ENCODE results near the gene LAMTOR1.

- TF ChIP-seq POLR2A (IDR thresholded peaks at IDR 0.05) (no peak), CTCF (IDR thresholded peaks at IDR 0.05) (no peak)
Observed at GRCh38 chr11:72112978-72113808, 10.1 kb upstream of the LAMTOR1 start.
